ENCODE results near the gene BCAR3.

GRCh38 chr1:93616221-93616995, 65.2 kb downstream of the BCAR3 start:
- TF ChIP-seq CTCF (conservative IDR thresholded peaks at IDR 0.05; ENCODE audit: low read depth, low read length) (no peak), POLR2A (IDR thresholded peaks at IDR 0.05; ENCODE audit: low read depth, low read length) (no peak)

Measured in IMR-90 (cell line).